GM12801 (cell line): ENCODE data around the gene PIGQ.

Source experiments
- TF ChIP-seq, protein P1 (sequence below): IDR thresholded peaks from one replicate; pipeline ENCODE4 v1.5.1; 2011; ENCODE audit warnings: control low read depth; ENCODE audit not compliant: insufficient read length; ENCODE audit errors: extremely low read depth

The PIGQ gene

GRCh38 chr16:554640-555365 lies 15.0 kb upstream of the PIGQ start:
- TF ChIP-seq, protein P1, sequence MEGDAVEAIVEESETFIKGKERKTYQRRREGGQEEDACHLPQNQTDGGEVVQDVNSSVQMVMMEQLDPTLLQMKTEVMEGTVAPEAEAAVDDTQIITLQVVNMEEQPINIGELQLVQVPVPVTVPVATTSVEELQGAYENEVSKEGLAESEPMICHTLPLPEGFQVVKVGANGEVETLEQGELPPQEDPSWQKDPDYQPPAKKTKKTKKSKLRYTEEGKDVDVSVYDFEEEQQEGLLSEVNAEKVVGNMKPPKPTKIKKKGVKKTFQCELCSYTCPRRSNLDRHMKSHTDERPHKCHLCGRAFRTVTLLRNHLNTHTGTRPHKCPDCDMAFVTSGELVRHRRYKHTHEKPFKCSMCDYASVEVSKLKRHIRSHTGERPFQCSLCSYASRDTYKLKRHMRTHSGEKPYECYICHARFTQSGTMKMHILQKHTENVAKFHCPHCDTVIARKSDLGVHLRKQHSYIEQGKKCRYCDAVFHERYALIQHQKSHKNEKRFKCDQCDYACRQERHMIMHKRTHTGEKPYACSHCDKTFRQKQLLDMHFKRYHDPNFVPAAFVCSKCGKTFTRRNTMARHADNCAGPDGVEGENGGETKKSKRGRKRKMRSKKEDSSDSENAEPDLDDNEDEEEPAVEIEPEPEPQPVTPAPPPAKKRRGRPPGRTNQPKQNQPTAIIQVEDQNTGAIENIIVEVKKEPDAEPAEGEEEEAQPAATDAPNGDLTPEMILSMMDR = no peak

- TF ChIP-seq, protein P1 = no peak
Observed at GRCh38 chr16:555528-556473, 14.0 kb upstream of the PIGQ start.

DNA sequence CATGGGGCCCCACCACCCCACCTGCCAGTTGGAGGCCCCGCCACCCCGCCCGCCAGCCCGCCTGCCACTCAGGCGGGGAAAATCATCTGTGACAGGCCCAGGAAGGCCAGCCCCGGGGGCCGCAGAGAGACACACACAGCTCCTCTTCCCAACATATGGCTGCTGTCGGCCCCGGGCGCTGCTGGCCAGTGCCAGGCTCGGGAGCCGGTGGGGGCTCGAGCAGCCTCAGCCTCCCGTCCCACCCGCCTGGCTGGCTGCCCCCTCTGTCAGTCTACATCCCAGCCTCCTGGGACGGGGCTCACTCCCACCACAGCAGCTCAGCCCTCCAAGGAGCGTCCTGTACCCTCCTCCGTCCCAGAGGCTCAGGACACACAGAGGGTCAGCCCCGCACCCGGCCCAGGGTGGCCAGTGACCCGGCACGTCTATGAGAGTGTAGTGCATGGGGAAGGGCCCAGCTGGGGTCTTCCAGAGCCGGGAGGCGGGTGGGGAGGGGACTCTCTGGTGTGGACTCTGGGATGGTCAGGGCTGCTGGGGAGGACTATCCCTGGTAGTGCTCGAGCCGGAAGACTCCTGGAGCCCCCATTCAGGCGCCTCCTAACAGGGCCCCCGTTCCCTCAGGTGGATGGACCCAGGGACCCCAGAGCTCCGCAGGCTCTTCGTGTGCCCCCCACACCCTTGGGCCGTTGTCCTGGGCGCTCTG lies 13.1 kb upstream of the PIGQ start:
- TF ChIP-seq, protein P1 = no peak

GRCh38 chr16:557463-558297 lies 12.1 kb upstream of the PIGQ start:
- TF ChIP-seq, protein P1 = no peak

DNA sequence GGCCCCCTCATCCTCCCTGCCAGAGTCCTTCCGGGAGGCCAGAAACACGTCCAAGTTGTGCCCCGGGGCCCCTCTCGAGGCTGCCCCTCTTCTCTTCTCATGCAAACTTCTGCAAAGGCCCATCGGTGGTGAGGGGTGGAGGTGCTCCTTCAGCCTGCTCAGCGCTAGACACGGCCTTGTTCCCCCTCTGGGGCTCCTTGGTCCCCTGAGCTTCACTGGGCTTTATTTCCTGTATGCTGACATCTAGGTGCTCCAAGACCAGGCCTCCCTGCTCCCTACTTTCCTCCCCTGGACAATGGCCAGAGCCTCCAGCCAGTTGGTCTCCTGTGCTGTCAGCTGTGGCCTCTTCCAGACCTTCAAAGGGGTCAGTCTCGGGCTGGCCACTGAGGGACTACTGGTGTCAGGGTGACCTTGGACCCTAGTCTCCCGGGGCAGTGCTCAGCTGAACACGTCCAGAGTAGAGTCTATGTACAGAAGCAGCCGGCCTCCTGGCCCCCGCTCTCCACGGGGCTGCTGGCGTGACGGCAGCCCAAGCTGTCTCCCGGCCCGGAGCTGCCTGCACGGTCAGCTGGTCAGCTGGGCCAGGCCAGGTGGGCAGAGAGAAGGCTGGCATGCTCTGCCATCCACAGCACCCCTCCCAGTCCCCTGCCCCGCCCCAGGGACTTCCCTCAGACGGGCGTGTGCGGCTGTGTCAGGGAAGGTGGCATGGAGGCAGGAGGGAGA lies 11.3 kb upstream of the PIGQ start:
- TF ChIP-seq, protein P1 = no peak

GRCh38 chr16:559021-559380 lies 10.8 kb upstream of the PIGQ start:
- TF ChIP-seq, protein P1 = no peak
